Measurements from ENCODE around the gene GTPBP1.

The GTPBP1 gene

GRCh38 chr22:38761202-38762162, 55.7 kb downstream of the GTPBP1 start:
- no peak for DNase-seq

- no peak for DNase-seq
Measured at GRCh38 chr22:38762551-38762983, 56.8 kb downstream of the GTPBP1 start.

- peak; percentile 13 for DNase-seq
Measured at GRCh38 chr22:38766076-38766777, 60.5 kb downstream of the GTPBP1 start.

GRCh38 chr22:38767313-38767712, 61.6 kb downstream of the GTPBP1 start:
- DNase-seq, result no peak

- no peak for DNase-seq
Measured at GRCh38 chr22:38768036-38768435, 62.3 kb downstream of the GTPBP1 start.

GRCh38 chr22:38770257-38770949, 64.7 kb downstream of the GTPBP1 start:
- DNase-seq, result no peak

GRCh38 chr22:38772623-38772873, 66.8 kb downstream of the GTPBP1 start:
- no peak for DNase-seq

- no peak for DNase-seq
Measured at GRCh38 chr22:38773363-38773946, 67.7 kb downstream of the GTPBP1 start.

- DNase-seq, result no peak
Measured at GRCh38 chr22:38774496-38775166, 68.9 kb downstream of the GTPBP1 start.

- DNase-seq, result no peak
Measured at GRCh38 chr22:38775656-38776055, 69.9 kb downstream of the GTPBP1 start.

GRCh38 chr22:38776086-38776485, 70.3 kb downstream of the GTPBP1 start:
- no peak for DNase-seq

GRCh38 chr22:38777087-38777671, 71.4 kb downstream of the GTPBP1 start:
- DNase-seq, result no peak

GRCh38 chr22:38781033-38781432, 75.3 kb downstream of the GTPBP1 start:
- no peak for DNase-seq

- no peak for DNase-seq
Measured at GRCh38 chr22:38782402-38783094, 76.8 kb downstream of the GTPBP1 start.

All from GOT3 (cell line).